ENCODE results near the gene SDR39U1.

SDR39U1 gene

DNA sequence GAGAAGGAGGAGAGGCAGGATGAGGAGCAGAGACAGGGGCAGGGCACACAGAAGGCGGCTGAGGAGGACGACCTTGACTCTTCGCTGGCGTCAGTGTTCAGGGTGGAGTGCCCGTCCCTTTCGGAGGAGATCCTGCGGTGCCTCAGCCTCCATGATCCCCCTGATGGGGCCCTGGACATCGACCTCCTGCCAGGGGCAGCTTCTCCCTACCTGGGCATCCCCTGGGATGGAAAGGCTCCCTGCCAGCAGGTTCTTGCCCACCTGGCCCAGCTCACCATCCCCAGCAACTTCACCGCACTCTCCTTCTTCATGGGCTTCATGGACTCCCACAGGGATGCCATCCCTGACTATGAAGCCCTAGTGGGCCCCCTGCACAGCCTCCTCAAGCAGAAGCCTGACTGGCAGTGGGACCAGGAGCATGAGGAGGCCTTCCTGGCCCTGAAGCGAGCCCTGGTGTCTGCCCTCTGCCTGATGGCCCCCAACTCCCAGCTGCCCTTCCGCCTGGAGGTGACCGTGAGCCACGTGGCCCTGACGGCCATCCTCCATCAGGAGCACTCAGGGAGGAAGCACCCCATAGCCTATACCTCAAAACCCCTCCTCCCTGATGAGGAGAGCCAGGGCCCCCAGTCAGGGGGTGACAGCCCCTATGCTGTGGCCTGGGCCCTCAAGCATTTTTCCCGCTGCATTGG, 27.7 kb downstream of the SDR39U1 start:
- TF ChIP-seq FOXP2 (optimal IDR thresholded peaks at IDR 0.05; ENCODE audit: borderline replicate concordance, extremely low read depth, extremely low read length, insufficient read depth): no peak
- TF ChIP-seq SIN3A (IDR thresholded peaks at IDR 0.05; ENCODE audit: borderline replicate concordance, insufficient read depth, low read length): no peak
- TF ChIP-seq TAF1 (IDR thresholded peaks at IDR 0.05; ENCODE audit: borderline replicate concordance, insufficient read depth, low read length): no peak
- TF ChIP-seq POLR2AphosphoS5 (IDR thresholded peaks at IDR 0.05; ENCODE audit: low read depth, low read length): no peak
- TF ChIP-seq, protein P1, sequence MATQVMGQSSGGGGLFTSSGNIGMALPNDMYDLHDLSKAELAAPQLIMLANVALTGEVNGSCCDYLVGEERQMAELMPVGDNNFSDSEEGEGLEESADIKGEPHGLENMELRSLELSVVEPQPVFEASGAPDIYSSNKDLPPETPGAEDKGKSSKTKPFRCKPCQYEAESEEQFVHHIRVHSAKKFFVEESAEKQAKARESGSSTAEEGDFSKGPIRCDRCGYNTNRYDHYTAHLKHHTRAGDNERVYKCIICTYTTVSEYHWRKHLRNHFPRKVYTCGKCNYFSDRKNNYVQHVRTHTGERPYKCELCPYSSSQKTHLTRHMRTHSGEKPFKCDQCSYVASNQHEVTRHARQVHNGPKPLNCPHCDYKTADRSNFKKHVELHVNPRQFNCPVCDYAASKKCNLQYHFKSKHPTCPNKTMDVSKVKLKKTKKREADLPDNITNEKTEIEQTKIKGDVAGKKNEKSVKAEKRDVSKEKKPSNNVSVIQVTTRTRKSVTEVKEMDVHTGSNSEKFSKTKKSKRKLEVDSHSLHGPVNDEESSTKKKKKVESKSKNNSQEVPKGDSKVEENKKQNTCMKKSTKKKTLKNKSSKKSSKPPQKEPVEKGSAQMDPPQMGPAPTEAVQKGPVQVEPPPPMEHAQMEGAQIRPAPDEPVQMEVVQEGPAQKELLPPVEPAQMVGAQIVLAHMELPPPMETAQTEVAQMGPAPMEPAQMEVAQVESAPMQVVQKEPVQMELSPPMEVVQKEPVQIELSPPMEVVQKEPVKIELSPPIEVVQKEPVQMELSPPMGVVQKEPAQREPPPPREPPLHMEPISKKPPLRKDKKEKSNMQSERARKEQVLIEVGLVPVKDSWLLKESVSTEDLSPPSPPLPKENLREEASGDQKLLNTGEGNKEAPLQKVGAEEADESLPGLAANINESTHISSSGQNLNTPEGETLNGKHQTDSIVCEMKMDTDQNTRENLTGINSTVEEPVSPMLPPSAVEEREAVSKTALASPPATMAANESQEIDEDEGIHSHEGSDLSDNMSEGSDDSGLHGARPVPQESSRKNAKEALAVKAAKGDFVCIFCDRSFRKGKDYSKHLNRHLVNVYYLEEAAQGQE (IDR thresholded peaks at IDR 0.05; ENCODE audit: insufficient read depth in 1 of 2, low read depth in 2 of 2, low read length in 2 of 2): no peak

DNA sequence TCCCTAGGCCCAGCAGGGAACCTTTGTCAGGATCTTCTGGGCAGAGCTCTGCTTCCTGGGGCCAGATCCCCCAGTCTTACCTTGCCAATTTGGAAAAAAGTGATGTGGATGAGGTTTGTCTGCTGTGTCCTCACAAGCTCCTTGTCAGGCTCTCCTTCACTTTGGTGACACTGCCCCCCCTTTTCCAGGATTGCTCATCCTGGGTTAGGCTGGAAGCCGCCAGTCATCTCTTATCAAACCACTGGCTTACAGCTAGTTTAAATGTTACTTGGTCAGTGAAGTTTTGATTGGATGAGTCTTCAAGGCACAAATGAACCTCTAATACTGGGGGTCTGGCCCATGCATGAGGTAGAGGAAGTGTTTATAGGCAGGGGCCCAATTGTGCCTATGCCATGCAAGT, 28.5 kb downstream of the SDR39U1 start:
- TF ChIP-seq, protein P1 (IDR thresholded peaks at IDR 0.05; ENCODE audit: insufficient read depth in 1 of 2, low read depth in 2 of 2, low read length in 2 of 2): no peak

DNA sequence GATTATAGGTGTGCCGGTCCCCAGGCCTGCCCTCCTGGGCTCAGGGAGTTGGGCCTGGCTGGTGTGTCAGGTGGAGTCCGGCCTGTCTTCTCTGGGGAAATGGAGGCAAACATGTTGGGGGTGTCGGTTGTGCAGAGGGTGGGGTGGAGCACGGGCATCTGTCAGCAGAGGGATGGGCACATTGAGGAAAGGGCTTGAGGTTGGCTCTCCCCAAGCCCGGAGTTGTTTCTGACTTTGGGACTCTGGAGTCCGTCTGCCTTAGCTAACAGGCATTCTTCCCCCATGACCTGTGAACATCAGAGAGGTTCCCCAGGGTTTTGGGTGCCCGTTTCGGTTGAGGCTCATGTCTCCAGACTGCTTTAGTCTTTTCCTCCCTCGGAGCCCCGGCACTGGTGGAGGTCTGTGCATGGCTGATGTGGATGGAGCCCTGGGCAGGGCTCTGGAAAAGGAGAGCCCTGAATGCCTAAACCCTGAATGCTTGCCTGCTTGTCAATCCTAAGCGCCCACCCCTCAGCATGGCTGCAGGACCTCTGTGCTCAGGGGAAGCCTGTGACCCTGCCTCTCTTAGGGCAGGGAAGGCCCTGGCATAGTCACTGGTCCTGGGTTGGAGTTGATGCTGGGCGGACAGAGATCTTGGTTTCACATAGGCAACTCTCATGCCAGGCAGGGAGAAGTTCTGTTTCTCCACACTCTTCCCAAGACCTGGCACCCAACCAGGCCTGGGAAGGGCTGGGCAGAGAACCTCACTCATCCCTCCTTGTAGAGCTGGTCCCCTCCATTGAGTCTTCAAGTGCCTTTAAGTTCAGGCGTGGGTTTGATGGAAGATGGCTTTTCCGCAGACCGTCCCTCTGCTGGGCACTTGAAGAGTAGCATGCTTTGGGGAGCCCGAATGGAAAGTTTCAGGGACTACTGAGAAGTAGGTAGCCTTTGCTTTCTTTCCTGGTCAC, 30.9 kb downstream of the SDR39U1 start:
- no peak for TF ChIP-seq POLR2AphosphoS5 (IDR thresholded peaks at IDR 0.05; ENCODE audit: low read depth, low read length)
- no peak for TF ChIP-seq FOXP2 (optimal IDR thresholded peaks at IDR 0.05; ENCODE audit: borderline replicate concordance, extremely low read depth, extremely low read length, insufficient read depth)
- TF ChIP-seq, protein P1 (IDR thresholded peaks at IDR 0.05; ENCODE audit: insufficient read depth in 1 of 2, low read depth in 2 of 2, low read length in 2 of 2): no peak
- no peak for TF ChIP-seq TAF1 (IDR thresholded peaks at IDR 0.05; ENCODE audit: borderline replicate concordance, insufficient read depth, low read length)

DNA sequence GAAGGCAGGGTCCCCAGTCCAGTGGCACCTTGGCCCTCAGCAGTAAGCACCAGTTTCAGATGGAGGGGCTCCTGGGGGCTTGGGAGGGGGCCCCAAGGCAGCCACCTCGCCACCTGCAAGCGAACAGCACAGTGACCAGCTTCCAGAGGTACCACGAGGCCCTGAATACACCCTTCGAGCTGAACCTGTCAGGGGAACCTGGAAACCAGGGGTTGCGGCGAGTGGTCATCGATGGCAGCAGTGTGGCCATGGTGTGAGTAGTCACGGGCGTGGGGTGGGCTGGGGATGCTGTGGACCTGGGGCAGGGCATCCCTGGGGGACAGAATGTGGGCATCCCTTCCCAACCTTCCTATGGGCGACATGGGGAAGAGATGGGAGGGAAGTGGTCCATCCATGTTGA, 32.6 kb downstream of the SDR39U1 start:
- TF ChIP-seq POLR2AphosphoS5 (IDR thresholded peaks at IDR 0.05; ENCODE audit: low read depth, low read length): no peak
- TF ChIP-seq, protein P1 (IDR thresholded peaks at IDR 0.05; ENCODE audit: insufficient read depth in 1 of 2, low read depth in 2 of 2, low read length in 2 of 2): no peak
- TF ChIP-seq TAF1 (IDR thresholded peaks at IDR 0.05; ENCODE audit: borderline replicate concordance, insufficient read depth, low read length): no peak
- no peak for TF ChIP-seq SIN3A (IDR thresholded peaks at IDR 0.05; ENCODE audit: borderline replicate concordance, insufficient read depth, low read length)
- no peak for TF ChIP-seq FOXP2 (optimal IDR thresholded peaks at IDR 0.05; ENCODE audit: borderline replicate concordance, extremely low read depth, extremely low read length, insufficient read depth)

All from PFSK-1 (cell line).